ENCODE results near the gene GRM7.

- TF ChIP-seq, protein P1, sequence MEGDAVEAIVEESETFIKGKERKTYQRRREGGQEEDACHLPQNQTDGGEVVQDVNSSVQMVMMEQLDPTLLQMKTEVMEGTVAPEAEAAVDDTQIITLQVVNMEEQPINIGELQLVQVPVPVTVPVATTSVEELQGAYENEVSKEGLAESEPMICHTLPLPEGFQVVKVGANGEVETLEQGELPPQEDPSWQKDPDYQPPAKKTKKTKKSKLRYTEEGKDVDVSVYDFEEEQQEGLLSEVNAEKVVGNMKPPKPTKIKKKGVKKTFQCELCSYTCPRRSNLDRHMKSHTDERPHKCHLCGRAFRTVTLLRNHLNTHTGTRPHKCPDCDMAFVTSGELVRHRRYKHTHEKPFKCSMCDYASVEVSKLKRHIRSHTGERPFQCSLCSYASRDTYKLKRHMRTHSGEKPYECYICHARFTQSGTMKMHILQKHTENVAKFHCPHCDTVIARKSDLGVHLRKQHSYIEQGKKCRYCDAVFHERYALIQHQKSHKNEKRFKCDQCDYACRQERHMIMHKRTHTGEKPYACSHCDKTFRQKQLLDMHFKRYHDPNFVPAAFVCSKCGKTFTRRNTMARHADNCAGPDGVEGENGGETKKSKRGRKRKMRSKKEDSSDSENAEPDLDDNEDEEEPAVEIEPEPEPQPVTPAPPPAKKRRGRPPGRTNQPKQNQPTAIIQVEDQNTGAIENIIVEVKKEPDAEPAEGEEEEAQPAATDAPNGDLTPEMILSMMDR (IDR thresholded peaks at IDR 0.05): no peak
- TF ChIP-seq POLR2AphosphoS5 (IDR thresholded peaks at IDR 0.05): no peak
- TF ChIP-seq EP300 (IDR thresholded peaks at IDR 0.05): no peak
Observed at GRCh38 chr3:7620401-7620800, 759.5 kb downstream of the GRM7 start.
